Middle frontal gyrus (tissue), 1 donor: ENCODE results near the gene DAND5.

ENCODE experiments used
- DNase-seq: peaks from one replicate; pipeline ENCODE4 v3.0.0-alpha.2; 2015; ENCODE audit warnings: low spot score; ENCODE audit errors: extremely low spot score

The DAND5 gene

GRCh38 chr19:12969292-12969988, at the start of gene DAND5:
TSS of gene DAND5 (plus strand) at chr19:12969576. CDS start at chr19:12969661, 85 bp downstream.
- DNase-seq: no peak

GRCh38 chr19:12921047-12921446, 48.3 kb upstream of the DAND5 start:
- DNase-seq: no peak

- DNase-seq: no peak
These were observed 46.4 kb upstream of the DAND5 start for GRCh38 chr19:12922959-12923358.

GRCh38 chr19:12924621-12925310, 44.6 kb upstream of the DAND5 start:
- DNase-seq: no peak

- no peak for DNase-seq
These were observed 39.3 kb upstream of the DAND5 start for GRCh38 chr19:12930002-12930645.

- DNase-seq: no peak
These were observed 36.7 kb upstream of the DAND5 start for GRCh38 chr19:12932392-12933286.

- DNase-seq: peak; percentile 89
These were observed 35.9 kb upstream of the DAND5 start, which contains the start of gene FARSA for GRCh38 chr19:12933287-12934072. TSS of gene FARSA (minus strand) at chr19:12933711. CDS start at chr19:12933696, 15 bp downstream.

- DNase-seq: no peak
These were observed 34.3 kb upstream of the DAND5 start for GRCh38 chr19:12935071-12935470.

- DNase-seq: no peak
These were observed 32.8 kb upstream of the DAND5 start for GRCh38 chr19:12936582-12936981.

- DNase-seq: no peak
These were observed 32.1 kb upstream of the DAND5 start for GRCh38 chr19:12937093-12937926.

- DNase-seq: peak; percentile 100
These were observed 31.2 kb upstream of the DAND5 start, which contains the start of gene CALR for GRCh38 chr19:12937927-12938778. TSS of gene CALR (plus strand) at chr19:12938609. CDS start at chr19:12938680, 71 bp downstream.

- DNase-seq: no peak
These were observed 30.4 kb upstream of the DAND5 start for GRCh38 chr19:12938779-12939601.

GRCh38 chr19:12939975-12940423, 29.4 kb upstream of the DAND5 start:
- no peak for DNase-seq

GRCh38 chr19:12940897-12941296, 28.5 kb upstream of the DAND5 start:
- no peak for DNase-seq

GRCh38 chr19:12943437-12944044, 25.8 kb upstream of the DAND5 start:
- no peak for DNase-seq

GRCh38 chr19:12944104-12944674, 25.2 kb upstream of the DAND5 start:
- no peak for DNase-seq
